PFSK-1 (cell line): Measurements from ENCODE around the gene GASK1B.

Experiments used
- POLR2AphosphoS5 ChIP-seq: IDR thresholded peaks from 2 replicates; pipeline ENCODE4 v1.6.1; 2012; ENCODE audit warnings: low read depth, mild to moderate bottlenecking, control low read depth, low read length, moderate library complexity
- TAF1 ChIP-seq: IDR thresholded peaks from 2 replicates; pipeline ENCODE4 v1.6.1; 2012; ENCODE audit warnings: low read length, control low read depth, borderline replicate concordance; ENCODE audit not compliant: insufficient read depth

DNA sequence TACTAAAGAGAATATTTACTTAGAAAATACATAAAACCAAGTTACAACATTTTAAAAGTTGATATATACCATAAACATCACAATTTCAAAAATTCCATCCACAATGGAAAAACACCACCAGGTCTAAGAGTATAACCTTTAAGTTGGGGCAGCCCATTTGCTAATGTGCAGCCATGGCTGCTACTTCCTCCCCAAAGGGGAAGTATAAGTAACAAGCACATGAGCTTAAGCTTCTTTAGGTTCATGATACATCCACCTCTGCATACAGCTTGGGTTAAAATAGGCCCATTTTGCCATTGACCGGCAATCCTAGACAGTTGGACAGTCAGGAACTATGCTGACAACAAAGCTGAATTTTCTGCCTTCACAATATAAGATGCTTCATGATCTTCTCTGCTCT lies 16.6 kb upstream of the GASK1B start:
- TF ChIP-seq POLR2AphosphoS5 (no peak), TAF1 (no peak)
